GM18907 (cell line): Measurements from ENCODE around the gene TSPAN31.
"Not testable (repeated sequence)": the region's sequence is repeated elsewhere in the genome, so short reads cannot be mapped to it uniquely, and the experiment has no call there.

Experiments used
- ATAC-seq: cut with Tn5 transposase; IDR thresholded peaks from one replicate; pipeline ENCODE4 v1.9.1; 2021; ENCODE audit warnings: mild to moderate bottlenecking, moderate library complexity; ENCODE audit not compliant: unreplicated experiment

The TSPAN31 gene, protein sequence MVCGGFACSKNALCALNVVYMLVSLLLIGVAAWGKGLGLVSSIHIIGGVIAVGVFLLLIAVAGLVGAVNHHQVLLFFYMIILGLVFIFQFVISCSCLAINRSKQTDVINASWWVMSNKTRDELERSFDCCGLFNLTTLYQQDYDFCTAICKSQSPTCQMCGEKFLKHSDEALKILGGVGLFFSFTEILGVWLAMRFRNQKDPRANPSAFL

DNA sequence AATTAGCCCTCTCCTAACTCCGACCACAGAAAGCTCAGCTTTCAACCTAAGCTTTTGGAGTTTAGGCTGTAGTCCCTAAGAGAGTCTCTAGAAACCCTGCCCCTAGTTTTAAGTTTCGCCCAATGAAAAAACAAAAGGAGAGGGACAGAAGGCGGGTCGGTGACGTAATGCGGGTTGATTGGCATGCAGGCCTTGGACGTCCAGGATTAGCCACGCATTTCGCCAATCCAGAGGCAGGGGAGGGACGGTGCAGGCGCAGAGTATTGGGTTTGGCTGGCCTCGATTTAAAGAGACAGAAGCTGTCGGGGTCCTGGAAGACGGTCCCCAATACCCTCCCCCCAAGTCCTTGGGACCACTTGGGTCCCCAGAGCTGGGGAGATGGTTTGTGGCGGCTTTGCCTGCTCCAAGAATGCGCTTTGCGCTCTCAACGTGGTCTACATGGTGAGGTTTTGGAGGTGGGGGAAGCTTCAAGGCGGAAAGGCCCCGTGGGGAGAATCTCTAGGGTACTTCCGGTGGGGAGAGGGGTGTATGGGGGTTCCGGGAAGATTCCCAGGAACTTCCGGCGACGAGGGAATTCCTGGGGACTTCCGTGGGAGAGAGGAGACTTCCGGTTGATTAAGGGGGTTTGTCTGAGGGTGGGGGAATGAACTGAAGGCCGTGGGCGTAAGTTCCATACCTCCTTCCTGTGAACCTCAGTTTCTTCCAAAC lies at the start of gene TSPAN31:
Gene TSPAN31, plus strand, starts transcription at position 263 of the 708 bp plus-strand sequence. Its CDS starts 116 bp downstream, at position 379.
- peak; percentile 85 for ATAC-seq

- no peak for ATAC-seq
Measured at GRCh38 chr12:57695770-57696432, 48.9 kb upstream of the TSPAN31 start.

- no peak for ATAC-seq
Measured at GRCh38 chr12:57697076-57697475, 47.8 kb upstream of the TSPAN31 start.

GRCh38 chr12:57698414-57698813 lies 46.4 kb upstream of the TSPAN31 start:
- no peak for ATAC-seq

- no peak for ATAC-seq
Measured at GRCh38 chr12:57700317-57700716, 44.5 kb upstream of the TSPAN31 start.

GRCh38 chr12:57707250-57707649 lies 37.6 kb upstream of the TSPAN31 start:
- no peak for ATAC-seq

GRCh38 chr12:57708296-57708695 lies 36.5 kb upstream of the TSPAN31 start:
- ATAC-seq = no peak

DNA sequence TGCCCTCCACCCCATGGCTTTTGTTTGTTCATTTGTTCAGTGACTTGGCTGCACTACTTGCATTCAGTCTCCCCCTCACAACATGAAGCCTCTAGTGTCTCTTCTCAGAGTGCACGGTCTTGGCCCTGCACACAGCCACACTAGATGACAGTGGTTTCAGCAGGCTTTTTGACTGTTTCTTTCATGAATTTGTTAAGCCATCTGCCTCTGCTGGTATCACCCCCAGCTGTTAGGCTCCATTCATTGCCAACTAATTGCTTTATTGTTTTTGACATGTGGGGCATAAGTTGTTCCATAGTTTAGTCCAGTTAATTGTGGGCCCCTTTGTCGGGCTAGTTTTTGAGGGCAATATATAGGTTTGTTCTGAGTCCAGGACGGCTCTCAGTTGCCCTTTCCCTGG lies 32.1 kb upstream of the TSPAN31 start:
- no peak for ATAC-seq

GRCh38 chr12:57713209-57713608 lies 31.6 kb upstream of the TSPAN31 start:
- no peak for ATAC-seq

GRCh38 chr12:57715036-57715748 lies 29.6 kb upstream of the TSPAN31 start:
- not testable (repeated sequence) for ATAC-seq

GRCh38 chr12:57715786-57716185 lies 29.1 kb upstream of the TSPAN31 start:
- no peak for ATAC-seq

GRCh38 chr12:57716305-57716704 lies 28.5 kb upstream of the TSPAN31 start:
- no peak for ATAC-seq

- ATAC-seq = no peak
Measured at GRCh38 chr12:57717131-57717530, 27.7 kb upstream of the TSPAN31 start.

DNA sequence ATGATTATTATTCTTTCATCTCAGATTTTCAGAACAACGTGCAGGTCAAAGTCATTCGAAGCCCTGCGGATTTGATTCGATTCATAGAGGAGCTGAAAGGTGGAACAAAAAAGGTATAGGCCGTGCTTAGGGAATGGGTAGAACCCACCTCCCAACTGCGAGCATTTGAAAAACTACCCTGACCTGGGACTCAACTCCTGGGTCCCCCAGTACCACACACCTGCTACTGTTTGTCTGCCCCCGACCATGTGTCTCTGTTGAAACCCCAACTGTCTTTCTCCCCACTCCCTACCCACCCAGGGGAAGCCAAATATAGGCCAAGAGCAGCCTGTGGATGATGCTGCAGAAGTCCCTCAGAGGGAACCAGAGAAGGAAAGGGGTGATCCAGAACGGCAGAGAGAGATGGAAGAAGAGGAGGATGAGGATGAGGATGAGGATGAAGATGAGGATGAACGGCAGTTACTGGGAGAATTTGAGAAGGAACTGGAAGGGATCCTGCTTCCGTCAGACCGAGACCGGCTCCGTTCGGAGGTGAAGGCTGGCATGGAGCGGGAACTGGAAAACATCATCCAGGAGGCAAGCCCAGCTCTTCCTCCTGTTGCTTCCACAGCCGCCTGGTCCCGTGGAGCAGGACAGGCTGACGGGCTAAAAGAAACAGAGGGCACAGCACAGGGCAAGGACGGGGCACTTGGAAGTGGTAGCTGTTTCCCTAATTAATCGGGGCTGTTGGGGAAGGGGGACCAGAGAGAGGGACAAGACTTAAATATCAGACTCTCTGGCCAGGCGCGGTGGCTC lies 26.8 kb upstream of the TSPAN31 start:
- ATAC-seq = no peak

- ATAC-seq = no peak
Measured at GRCh38 chr12:57718641-57719528, 26.0 kb upstream of the TSPAN31 start.

- no peak for ATAC-seq
Measured at GRCh38 chr12:57719777-57720605, 24.8 kb upstream of the TSPAN31 start.

- ATAC-seq = no peak
Measured at GRCh38 chr12:57720606-57721595, 23.9 kb upstream of the TSPAN31 start.
